Measurements from ENCODE around the gene RBMXL2.

Gene RBMXL2

DNA sequence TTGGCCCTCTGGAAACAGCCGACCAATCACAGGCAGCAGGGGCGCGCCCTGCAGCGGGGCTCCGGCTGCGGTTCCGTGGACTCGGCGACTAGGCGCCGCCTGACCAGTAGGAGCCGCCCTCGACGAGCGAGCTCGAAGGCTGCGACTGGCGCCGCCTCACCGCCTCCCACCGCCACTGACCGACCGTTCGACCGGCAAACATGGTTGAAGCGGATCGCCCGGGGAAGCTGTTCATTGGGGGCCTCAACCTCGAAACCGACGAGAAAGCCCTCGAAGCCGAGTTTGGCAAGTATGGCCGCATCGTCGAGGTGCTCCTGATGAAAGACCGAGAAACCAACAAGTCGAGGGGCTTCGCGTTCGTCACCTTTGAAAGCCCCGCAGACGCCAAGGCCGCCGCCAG is at the start of gene RBMXL2:
RBMXL2 (plus strand) TSS at position 78 of the 400 bp plus-strand sequence; CDS start at position 201, 123 bp downstream.
- DNase-seq = no peak

DNA sequence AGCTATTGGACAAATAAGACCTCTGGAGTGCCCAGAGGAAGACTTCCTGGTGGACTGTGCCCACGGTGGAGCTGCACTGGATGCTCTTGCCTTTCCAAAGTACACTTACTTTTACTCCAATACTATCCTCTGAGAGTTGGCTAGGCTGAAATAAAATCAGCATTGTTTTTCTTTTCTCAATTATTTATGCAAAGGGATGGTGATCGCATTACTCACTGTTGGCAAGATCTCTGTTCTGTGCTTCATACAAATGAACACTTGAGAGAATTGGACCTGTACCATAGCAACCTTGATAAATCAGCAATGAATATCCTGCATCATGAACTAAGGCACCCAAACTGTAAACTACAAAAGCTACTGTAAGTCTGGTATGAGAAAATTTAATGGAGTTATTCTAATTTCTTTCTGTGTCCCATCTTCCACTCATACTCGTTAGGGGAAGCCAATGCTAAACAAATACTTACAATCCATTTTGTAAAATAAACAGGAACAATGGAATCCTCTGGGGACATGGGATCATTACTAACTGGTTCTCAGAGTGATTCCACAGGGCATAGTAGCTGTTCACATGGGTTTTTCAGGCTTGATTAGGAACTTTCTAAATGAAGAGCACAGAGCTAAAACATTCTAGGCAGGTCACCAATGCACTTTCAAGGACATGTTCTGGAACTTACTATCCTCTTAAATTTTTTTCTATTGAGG is 42.2 kb upstream of the RBMXL2 start:
- no peak for DNase-seq

DNA sequence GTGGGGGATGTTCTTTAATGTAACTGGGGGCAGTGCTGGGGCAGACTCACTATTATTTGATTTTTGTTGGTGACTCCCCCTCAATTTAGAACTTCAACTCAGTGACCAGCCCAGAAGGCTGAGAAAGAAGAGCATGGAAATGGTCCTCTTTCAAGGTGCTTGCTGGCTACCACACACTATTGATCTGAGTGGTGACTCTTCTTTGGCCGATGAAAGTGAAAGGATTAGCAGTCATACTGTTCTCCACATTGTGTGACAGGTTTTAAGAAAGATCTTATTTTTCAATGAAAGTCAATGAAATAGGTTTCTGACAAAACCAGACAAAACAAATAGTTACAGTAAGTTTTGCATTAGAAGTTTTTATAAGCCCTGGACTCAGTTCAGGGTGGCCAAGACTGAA is 38.6 kb upstream of the RBMXL2 start:
- DNase-seq = no peak

DNA sequence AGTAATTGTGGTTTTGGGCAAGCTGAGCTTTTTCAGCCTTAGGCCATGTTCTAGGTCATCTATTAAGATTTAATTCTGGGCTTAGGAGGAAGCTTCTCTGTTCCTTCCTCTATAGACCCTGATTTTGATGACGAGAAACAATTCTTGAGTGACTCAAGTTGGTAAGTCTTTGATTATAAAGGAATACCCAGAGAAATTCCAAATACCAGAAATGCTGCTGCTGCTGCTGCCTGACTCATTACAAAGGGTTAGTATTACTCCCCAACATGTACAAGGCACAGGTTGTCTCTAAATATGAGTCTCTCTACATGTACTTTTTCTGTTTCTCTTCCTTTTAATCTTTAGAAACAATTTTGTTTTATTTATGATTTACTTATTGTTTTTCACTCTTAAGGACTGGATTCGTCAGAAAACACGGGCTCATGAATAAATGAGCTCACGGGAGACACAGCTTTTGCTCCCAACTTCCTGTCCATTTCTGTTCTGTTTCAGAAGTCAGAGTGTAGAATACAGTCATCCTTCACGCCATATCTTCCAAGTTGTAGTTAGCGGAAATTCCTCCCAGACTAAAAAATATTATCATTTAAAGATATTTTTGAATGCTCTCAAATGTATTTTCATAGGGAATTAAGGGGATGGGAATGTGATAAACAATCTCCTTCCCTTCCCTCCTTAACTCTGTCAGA is 31.8 kb upstream of the RBMXL2 start:
- DNase-seq = no peak

DNA sequence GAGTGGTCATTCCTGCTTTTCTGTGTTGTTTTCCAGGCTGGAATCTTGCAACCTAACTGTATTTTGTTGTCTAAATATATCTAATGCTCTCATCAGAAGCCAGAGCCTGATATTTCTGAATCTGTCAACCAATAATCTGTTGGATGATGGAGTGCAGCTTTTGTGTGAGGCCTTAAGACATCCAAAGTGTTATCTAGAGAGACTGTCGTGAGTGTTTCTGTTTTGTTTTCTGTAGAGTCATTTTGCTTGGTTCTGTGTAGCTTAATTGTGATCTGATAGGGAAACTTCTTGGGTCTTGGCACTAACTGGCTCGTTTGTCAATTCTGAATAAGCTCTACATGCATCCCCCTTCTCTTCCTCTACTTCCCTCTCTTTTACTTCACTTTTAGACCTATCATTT is 31.2 kb upstream of the RBMXL2 start:
- DNase-seq = no peak

DNA sequence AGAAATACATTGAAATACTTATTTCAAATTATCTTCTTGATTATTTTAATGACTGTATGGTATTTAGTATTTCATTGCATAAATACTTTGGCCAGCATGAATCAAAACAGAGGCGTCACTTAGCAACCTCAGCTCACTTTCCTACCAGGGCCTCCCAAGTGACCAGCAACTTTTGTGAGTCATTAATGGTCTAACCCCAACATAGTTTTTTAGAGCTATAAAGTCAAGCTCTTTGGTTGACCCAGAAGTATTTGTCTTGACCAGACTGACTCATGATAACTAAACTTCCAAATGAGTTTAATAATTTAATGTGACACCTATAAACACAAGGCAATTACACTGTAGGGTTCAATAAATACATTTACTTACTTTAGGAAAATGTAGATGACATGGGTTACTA is 27.9 kb upstream of the RBMXL2 start:
- no peak for DNase-seq

DNA sequence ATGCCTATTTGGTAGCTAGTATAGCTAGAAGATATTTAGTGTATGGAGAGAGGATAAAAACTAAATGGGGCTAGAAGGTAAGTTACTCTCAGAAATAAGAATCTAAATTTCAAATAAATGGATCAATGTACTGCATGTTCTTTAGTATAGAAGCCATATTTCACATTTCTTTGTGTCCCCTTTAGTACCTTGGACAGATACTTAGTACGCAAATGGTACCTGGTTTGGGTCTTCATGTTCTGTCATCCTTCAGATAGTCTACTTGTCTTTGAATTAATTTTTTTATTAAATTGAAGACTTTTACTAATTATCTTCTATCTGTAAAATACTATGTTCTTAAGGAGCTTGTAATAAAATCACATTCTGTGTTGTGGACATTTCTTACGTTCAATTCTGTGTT is 26.3 kb upstream of the RBMXL2 start:
- no peak for DNase-seq

DNA sequence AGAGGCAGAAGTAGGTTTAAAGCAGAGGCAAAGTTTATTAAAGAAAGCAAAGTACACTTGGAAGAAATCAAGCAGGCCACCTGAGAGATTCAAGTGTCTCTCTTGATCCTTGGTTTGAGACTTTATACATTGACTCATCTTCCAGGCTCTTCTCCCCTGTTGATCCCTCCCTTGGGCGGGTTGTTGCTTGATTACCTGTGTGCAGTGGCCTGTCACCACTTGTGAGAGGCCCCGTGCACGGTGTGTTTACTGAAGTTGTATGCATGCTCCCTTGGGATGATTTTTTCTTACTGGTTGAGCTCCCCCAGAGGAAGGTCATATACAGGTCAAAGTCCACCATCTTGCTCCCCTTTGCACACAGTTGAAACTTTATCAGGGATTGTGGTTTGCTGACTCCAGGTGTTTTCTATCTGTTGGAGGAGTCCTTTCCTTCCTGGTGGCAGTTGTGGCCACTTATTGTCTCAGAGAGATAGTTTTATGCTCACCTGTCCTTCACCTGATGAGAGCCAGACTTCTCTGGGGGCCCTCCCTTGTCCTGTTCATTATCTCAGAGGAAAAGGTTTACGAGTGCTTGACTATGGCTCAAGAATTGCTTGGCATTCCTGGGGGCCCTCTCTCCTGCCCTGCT is 16.3 kb upstream of the RBMXL2 start:
- no peak for DNase-seq

DNA sequence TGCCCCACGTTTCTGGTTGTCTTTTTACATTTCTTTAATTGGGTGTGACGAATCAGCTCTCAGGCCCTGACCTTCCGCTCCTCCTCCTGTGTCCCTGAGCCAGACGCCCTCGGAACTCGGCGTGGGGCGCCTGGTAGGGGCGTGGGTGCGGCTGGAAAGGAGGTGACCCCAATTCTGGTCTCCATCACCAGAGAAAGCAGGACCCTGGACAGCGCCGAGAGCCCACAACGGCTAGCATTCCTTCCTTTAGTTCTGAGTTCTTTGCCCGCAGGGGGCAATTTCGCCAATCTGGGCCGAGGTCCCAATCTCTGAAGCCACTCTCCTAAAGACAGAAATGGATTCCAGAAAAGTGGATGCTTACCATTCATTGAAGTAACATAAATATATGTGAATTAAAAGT is 11.7 kb upstream of the RBMXL2 start:
- no peak for DNase-seq

DNA sequence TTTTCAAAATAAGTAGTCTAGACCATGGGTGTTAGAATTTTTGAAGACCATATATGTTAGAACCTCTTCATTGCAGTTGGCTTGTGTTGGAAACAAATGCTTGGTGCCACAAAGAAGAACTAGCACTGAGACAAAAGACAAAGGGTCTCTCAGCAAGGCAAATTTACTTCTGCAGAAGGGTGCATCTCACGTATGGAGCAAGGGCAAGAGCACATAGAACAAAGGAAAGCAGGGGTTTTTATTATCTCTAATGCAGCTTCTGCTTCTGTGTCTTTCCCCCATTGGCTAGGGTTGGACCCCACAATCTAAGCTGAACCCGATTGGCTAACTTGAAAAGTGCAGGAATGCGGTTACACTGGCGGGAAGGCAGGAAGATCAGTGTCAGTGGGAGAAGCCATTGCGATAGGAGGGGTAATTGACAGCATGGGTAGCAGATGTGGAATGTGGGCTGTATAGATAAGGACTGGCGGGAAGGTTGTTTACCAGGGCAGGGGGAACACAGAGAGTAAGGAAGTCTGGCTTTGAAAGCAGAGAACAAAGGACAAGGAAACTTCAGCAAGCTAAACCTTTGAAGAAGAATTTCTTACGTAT is 9.2 kb upstream of the RBMXL2 start:
- no peak for DNase-seq

DNA sequence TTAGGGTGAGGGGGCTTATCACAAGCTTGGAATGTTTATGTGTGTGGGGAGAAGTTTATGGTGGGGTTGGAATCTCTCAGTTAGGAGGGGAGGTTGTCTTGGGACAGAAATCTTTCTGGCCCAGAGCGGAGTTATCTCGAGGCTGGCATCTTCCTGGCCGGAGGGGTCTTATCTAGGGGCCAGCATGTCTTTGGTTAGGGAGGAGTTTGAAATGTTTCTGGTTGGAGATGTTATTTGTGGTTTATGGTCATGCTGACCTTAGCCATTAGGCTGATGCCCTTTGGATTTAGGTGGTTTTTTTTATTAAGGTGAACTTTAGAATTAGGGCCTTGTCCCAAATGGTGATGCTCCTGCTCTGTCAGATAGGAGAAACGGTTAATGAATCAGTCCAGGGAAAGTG is 7.9 kb upstream of the RBMXL2 start:
- DNase-seq = no peak

DNA sequence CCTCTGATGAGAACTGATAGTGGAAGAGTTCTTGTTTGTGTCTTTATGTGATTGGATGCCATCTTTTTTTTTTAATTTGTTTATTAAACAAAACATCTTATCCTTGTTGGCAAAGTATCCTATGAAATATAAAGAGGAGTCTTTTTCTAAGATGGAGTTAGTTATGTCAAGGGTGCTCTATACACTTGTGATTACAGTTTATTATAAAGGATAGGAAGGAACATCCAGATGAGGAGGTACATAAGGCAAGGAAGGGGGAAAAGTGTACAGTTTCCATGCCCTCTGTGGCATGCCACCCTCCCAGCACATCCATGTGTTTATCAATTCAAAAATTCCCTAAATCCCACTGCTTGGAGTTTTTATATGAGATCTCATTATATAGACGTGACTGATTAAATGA is 7.4 kb upstream of the RBMXL2 start:
- no peak for DNase-seq

DNA sequence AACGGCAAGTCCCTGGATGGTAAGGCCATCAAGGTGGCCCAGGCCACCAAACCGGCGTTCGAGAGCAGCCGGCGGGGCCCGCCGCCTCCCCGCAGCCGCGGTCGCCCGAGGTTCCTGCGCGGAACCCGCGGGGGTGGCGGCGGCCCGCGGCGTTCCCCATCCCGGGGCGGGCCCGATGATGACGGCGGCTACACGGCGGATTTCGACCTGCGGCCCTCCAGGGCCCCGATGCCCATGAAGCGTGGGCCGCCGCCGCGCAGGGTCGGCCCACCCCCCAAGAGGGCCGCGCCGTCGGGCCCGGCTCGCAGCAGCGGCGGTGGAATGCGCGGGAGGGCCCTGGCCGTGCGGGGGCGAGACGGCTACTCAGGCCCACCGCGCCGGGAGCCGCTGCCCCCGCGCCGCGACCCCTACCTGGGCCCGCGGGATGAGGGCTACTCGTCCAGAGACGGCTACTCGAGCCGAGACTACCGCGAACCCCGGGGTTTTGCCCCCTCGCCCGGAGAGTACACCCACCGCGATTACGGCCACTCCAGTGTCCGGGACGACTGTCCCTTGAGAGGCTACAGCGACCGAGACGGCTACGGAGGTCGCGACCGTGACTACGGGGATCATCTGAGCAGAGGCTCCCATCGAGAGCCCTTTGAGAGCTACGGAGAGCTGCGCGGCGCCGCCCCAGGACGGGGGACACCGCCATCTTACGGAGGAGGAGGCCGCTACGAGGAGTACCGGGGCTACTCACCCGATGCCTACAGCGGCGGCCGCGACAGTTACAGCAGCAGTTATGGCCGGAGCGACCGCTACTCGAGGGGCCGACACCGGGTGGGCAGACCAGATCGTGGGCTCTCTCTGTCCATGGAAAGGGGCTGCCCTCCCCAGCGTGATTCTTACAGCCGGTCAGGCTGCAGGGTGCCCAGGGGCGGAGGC is 792 bp downstream of the RBMXL2 start:
- no peak for DNase-seq

DNA sequence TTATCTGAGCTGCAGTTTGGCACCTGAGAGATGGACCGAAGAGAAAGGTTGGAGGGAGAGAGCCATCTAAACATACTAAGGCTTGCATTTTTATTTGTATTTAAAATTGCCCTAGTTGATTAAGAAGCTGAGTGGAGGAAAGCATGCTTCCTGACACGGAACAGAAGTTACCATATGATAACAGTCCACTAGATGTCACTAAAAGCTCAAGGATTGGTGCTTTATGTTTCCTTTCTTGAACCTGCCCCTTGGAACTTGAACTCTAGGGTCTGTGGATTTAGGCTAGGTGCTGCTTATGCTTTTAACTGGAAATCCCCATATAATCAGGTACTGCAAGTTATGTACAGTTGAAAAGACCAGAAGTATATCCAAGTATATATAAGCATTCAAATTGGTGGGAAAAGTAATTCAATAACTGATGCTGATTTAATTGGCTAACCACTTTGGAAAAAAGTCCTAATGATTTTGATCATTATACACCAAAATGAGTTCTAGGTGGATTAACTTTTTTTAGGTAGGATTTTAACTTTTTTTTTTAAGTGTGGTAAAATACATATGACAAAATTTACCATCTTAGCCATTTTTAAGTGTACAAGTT is 9.5 kb downstream of the RBMXL2 start:
- DNase-seq = peak in 3 of 51 donors; percentile 8 to 19 (median 13)

DNA sequence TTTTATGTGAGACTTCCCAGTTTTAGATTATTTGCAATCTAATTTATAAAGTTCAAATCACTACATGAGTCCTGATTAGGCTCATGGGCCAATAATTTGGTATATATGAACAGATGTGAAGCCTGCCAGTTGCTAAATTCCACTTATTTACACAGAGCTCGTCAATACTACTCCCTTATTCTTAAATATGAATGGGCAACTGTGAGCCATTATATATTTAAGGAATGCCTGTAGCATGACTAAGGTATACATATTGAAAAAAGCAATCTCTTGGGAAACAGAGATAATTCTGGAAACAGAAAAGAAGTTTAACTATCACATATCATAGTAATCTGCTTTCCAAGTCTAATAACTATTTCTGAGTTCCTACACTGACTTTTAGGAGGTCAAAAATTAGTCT is 27.0 kb downstream of the RBMXL2 start:
- no peak for DNase-seq

DNA sequence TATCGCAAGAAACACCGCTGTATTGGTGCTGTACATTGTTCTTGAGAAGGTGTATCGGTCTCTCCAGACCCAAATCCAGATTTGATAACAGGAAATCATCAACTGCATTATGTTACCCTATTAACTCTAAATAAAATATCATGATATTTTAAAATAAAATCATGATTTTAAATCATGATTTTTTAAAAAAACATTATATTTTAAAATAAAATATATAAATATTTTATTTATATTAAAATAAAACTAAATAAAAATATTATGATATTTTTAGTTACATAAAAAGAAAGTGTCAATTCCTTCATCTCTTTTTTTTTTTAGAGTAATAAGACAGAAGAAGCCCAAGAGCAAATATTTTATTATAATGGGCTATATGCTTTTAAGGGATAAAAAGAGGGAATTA is 27.6 kb downstream of the RBMXL2 start:
- no peak for DNase-seq

DNA sequence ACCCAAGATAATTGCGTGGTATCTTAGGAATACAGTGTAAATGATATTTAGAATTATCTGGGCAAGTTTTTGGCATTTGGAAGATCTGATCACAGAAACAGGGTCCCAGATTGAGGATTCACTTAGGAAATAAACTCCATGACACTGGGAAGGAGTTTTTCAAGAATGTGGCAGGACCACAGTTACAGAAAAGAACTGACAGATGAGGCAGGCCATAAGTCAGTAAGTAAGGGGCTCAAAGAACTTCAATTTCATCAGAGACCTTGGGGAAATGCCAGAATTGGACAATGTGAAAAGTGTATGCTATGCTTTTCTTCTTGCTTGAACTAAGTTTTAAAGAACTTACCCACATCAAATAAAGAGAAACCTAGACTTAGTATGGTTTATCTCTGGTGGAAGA is 49.3 kb downstream of the RBMXL2 start:
- no peak for DNase-seq

All from hypothalamus (tissue), 51 donors.